Hematopoietic multipotent progenitor cell (in vitro differentiated cells): ENCODE data around the gene TLE7. TPM values are rescaled to one million over a fixed set of nuclear protein-coding genes. Genes with fewer than 3 reads are reported as not detected.
A peak's percentile ranks its signal among the peaks of the same experiment; 100 is the strongest.

Source experiments
- DNase-seq, 3 donors: peaks; one replicate each; pipeline ENCODE4 v3.0.0-alpha.2; 2011 to 2015; ENCODE audit warnings: low read depth in 2 of 3, low spot score in 2 of 3
- total RNA-seq: library from RNA; depleted of rRNA; stranded (reverse); fragments of >200 nt; gene quantifications from one replicate; pipeline ENCODE4 v1.2.3, GENCODE V29; 2012

Gene TLE7
- total RNA-seq, 1 donor, result not detected

GRCh38 chr16:71414038-71414437 lies 27.8 kb downstream of the TLE7 start:
- DNase-seq, result no peak

DNA sequence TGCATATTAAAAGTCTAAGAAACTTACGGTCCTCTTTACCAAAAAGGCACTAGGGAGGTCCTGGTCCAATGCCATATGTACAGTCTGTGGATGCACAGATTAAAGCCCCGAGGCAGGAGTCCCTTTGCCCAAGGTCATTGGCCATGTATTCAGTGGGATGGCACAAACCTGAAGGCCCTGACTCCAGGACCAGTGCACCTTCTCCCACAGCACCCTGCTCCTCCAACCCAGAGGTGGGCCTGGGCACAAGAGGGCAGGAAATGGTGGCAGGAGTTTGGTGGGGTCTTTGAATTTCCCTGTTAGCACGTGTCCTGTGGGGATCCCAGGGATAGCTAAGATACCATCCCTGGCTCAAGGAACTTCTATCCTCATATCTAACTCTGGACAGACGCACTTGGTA lies 28.5 kb downstream of the TLE7 start:
- no peak for DNase-seq

GRCh38 chr16:71412270-71413160 lies 29.3 kb downstream of the TLE7 start:
- DNase-seq, result peak; percentile 52 to 78 (median 55)

DNA sequence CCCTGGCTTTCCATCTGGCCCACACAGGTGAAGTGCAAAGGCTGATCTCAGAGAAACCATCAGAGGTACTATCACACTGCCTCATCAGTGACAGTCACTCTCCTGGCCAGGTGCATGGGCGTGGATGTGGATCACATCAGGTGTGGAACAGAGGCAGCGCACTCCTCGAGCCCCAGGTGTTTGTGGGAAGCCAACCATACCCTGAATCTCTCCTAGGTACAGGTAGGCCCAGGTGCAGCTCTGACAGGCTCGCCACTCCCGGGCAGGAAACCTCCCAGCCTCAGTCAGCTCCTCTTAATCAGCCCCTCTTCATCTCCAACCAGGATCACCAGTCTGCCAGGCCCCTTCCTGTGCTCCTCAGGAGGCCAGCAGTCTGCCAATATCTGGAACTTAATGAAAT lies 31.7 kb downstream of the TLE7 start:
- no peak for DNase-seq

- DNase-seq, result no peak
Measured at GRCh38 chr16:71409011-71409775, 32.7 kb downstream of the TLE7 start.

GRCh38 chr16:71408536-71408935 lies 33.3 kb downstream of the TLE7 start:
- DNase-seq, result no peak

DNA sequence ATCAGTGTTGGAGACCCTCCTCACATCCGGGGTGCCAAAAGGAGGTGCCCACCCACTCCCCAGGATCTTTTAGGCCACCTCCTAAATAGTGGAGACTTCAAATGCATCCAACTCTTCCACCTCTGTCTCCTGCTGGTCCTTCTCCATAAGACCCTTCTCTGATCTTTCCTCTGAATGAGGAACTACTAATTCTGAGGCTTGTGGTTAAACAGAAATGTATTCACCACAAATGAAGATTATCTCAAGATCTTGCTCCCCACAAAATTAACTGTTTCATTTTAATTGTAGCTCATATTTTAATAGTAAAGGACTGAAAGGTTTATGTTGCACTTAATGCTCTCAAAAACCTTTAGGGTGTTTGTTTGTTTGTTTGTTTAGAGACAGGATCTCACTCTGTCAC lies 34.1 kb downstream of the TLE7 start:
- DNase-seq, result peak in 2 of 3 donors; percentile 26 to 69

GRCh38 chr16:71406724-71407123 lies 35.1 kb downstream of the TLE7 start:
- DNase-seq, result no peak

GRCh38 chr16:71406316-71406715 lies 35.5 kb downstream of the TLE7 start:
- no peak for DNase-seq

DNA sequence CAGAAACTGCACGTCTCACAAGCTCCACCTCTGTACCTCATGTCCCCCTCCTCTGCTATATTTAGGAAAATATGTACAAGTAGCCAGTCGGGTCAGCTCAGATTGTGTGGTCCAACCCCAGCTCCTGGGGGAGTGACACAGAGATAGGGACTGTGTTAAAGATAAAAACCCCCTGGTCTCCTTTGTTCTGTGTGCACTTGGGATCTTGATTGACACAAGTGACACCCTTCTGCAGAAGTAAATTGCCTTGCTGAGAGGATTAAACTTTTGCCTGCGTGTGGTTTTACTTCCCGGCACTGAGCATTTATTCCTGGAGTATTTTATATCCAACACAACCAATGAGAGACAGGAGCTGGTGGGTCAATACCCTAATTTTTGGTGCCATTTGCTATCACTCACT lies 37.5 kb downstream of the TLE7 start:
- DNase-seq, result no peak

DNA sequence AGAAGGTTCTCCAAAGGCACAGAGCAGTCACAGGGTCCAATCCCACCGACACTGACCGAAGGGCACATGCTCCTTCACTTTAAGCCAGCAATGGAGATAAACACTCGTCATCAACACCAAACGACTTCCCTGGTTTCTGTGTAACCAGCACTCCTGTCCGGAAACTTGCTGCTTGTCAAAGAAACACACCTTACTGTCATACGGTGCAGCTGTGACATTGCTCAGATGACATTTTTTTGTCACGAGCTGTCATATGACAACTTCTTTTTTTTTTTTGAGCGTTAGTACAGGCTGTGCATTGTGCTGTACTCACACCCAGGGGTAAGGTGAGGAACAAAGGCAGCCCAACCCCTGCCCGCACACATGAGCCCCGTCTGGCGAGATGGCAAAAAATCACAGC lies 39.2 kb downstream of the TLE7 start:
- DNase-seq, result no peak

- DNase-seq, result no peak
Measured at GRCh38 chr16:71402007-71402406, 39.8 kb downstream of the TLE7 start.

GRCh38 chr16:71399801-71400563 lies 41.9 kb downstream of the TLE7 start:
- no peak for DNase-seq

DNA sequence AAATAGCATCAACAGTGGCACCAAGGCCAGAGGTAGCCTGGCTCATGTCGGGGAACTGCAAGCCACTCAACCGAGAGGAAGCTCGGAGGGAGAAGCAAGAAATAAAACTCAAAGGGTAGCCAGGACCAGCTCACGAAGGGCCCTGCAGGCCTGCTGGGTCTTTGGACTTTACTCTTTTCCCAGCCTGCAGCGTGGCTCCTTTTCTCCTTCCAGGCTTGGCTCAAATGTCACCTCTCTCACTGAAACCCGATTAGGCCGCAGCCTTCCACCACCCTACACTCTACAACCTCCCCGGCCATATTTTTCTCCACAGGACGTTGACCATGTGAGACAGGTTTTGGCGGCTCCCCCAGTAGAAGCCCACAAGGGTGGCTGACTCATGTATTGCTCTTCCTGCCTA lies 45.3 kb downstream of the TLE7 start:
- no peak for DNase-seq

DNA sequence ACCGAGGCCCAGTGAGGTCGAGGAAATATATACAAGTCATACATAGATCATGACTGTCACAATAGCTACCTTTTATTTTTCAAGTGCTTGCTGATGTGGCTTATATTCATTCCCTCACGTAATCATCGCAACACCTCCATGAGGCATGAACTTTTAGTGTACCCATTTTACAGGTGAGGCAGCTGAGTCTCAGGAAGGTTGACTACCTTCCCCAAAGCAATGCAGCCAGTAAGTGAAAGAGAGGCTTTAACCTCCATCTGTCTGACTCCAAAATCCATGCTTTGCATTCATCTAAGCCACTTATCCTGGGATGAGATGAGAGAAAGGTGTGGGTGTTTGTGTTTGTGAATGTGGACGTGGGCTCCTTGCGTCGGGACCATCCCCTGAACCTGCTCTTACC lies 52.5 kb downstream of the TLE7 start:
- no peak for DNase-seq

GRCh38 chr16:71387045-71387871 lies 54.6 kb downstream of the TLE7 start:
- no peak for DNase-seq

DNA sequence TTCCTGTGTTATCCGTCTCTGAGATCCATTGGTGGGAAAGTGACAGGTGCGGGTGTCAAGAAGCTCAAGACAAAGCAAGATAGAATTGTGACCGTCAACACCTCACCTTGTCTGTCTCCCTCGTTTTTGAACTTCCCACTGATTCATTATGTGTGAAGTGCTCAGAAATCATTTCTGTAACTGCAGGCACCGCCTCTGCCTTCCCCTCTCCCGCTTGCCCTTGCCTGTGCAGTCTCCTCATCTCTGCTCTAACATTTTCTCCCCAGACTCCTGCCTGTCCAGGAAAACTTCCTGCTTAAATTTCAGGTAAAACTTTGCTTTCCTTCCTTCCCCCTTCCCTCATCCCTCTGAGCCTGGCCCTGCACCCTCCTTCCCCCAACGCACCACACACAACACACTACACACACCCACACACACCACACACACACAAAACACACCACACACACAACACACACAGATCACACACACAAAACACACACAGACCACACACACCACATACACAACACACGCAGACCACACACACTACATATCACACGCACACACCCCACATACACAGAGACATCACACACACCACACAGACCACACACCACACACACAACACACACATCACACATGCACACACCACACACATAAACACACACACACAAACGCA lies 57.7 kb downstream of the TLE7 start:
- no peak for DNase-seq

DNA sequence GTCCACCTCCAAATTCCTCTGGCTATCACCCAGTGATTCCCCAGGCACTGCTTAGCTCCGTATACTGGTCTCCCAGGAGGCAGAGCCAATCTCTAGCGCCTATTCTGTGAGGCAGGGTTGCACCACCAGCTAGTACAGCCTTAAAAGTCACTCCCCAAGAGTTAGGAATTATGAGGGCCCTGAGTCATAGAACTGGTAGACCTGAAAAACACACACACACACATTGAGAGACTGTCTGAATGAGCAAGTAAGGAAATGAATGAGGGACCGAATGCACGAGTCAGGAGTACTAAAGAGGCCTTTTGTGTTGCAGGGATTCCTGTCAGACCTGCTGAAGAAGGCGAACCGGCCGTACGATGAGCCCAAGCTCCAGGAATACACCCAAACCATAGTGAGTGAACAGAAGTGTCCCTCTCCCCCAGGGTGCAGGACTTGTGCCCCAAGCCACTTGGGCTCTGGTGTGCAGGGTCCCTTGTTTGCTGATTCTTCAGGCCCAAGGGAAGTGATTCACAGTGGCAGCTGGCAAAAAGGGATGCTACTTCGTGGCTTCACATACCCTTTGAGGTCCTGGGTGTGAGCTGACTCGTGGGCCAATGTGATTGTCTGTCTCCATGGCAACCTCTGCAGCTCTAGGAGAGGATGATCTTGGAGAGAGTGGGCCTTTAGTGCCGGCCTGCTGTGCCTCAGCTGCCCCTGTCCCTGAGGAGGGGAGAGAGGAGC lies 58.6 kb downstream of the TLE7 start:
- peak in 1 of 3 donors; percentile 12 for DNase-seq

- no peak for DNase-seq
Measured at GRCh38 chr16:71380831-71381230, 61.0 kb downstream of the TLE7 start.
